ENCODE measurements around the gene ELOB.

The ELOB gene

DNA sequence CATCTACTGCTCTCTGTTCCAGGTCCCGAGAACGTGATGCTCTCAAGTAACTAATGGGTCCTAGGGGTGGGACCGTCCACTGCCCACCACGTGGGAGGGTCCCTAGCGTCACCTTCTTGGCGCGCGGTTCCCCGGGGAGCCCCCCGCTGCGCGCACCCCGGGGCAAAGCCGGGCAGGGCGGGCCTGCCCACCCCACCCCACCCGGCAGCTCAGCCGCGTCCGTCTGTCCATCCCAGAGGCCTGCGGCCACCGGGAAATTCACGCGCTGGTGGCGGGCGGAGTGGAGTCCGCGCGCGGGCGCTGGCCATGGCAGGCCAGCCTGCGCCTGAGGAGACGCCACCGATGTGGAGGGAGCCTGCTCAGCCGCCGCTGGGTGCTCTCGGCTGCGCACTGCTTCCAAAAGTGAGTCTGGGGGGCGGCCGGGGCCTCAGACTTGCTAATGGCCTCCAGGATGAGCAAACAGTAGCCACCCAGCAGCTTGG, 21.7 kb upstream of the ELOB start:
- FAIRE-seq (no peak), DNase-seq (ENCODE audit: insufficient read length, low spot score) (no peak)
- TF ChIP-seq POLR2AphosphoS5 (IDR thresholded peaks at IDR 0.05; ENCODE audit: low read depth, low read length) (no peak), SPI1 (IDR thresholded peaks at IDR 0.05; ENCODE audit: low read depth, low read length) (no peak), TAF1 (IDR thresholded peaks at IDR 0.05; ENCODE audit: low read depth, low read length) (no peak), POLR2A (IDR thresholded peaks at IDR 0.05; ENCODE audit: low read depth, low read length) (no peak), PAX5 (IDR thresholded peaks at IDR 0.05; ENCODE audit: insufficient read depth, low read length, severe bottlenecking) (no peak), POU2F2 (IDR thresholded peaks at IDR 0.05; ENCODE audit: low read depth, low read length) (no peak)

DNA sequence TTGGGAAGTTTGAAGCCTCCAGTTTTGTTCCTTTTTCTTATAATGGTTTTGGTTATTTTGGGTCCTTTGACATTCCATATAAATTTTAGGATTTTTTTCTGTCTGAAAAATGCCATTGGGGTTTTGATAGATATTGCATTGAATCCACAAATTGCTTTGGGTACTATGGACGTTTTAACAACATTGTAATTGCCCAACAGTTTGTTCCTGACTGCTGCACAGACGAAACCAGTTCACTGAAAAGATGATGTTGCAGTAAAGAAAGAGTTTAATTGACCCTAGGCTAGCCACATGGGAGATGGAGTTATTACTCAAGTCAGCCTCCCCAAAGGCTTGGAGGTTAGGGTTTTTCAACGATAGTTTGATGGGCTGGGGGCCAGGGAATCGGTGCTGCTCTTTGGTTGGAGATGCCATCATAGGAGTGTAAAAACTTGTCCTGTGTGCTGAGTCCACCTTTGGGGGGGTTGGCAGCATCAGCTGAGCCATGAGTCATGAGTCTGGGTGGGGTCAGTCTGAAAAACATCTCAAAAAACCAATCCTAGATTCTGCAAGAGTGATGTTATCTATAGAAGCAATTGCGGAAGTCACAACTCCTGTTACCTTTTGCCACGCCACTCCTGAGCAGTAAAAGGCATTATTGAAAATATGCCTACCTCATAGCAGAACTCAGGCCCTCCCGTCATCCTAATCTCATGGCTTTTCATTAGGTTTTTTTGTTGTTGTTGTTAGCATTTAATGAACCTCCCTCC, 18.5 kb upstream of the ELOB start:
- no peak for DNase-seq (ENCODE audit: insufficient read length, low spot score)
- no peak for TF ChIP-seq POU2F2 (IDR thresholded peaks at IDR 0.05; ENCODE audit: low read depth, low read length)
- TF ChIP-seq PAX5 (IDR thresholded peaks at IDR 0.05; ENCODE audit: insufficient read depth, low read length, severe bottlenecking) = no peak
- TF ChIP-seq TAF1 (IDR thresholded peaks at IDR 0.05; ENCODE audit: low read depth, low read length) = no peak
- no peak for TF ChIP-seq SPI1 (IDR thresholded peaks at IDR 0.05; ENCODE audit: low read depth, low read length)
- TF ChIP-seq POLR2AphosphoS5 (IDR thresholded peaks at IDR 0.05; ENCODE audit: low read depth, low read length) = no peak
- no peak for TF ChIP-seq POLR2A (IDR thresholded peaks at IDR 0.05; ENCODE audit: low read depth, low read length)
- no peak for FAIRE-seq

DNA sequence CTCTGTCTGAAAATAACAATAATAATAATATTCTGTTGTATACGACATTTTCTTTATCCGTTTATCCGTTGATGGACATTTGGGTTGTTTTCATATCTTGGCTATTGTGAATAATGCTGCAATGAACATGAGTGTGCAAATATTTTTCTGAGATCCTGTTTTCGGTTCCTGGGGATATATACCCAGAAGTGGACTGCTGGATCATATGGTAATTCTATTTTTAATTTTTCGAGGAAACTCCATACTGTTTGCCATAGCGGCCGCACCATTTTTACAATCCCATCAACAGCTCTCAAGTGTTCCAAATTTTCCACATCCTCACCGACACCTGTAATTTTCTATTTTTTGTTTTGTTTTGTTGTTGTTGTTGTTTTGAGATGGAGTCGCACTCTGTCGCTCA, 15.9 kb upstream of the ELOB start:
- no peak for DNase-seq (ENCODE audit: insufficient read length, low spot score)
- TF ChIP-seq POLR2A (IDR thresholded peaks at IDR 0.05; ENCODE audit: low read depth, low read length) (no peak), POLR2AphosphoS5 (IDR thresholded peaks at IDR 0.05; ENCODE audit: low read depth, low read length) (no peak), PAX5 (IDR thresholded peaks at IDR 0.05; ENCODE audit: insufficient read depth, low read length, severe bottlenecking) (no peak), SPI1 (IDR thresholded peaks at IDR 0.05; ENCODE audit: low read depth, low read length) (no peak), POU2F2 (IDR thresholded peaks at IDR 0.05; ENCODE audit: low read depth, low read length) (no peak), TAF1 (IDR thresholded peaks at IDR 0.05; ENCODE audit: low read depth, low read length) (no peak)
- FAIRE-seq = no peak

DNA sequence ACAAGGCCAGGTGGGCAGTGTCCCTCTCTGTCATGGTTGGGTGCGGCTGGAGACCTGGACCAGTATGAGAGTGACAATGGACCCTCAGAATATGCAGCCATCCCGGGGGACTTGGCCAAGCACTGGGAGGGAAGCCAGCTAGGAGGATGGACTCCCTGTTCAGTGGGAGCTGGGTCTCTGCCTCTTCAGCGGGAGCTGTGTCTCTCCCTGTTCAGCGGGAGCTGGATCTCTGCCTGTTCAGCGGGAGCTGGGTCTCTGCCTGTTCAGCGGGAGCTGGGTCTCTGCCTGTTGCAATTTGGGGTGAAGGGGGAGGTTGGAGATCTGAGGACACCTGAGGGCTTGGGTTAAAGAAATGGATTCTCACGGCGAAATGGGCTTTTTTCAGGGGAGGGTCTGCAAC, 14.1 kb upstream of the ELOB start:
- DNase-seq (ENCODE audit: insufficient read length, low spot score) (no peak), FAIRE-seq (no peak)
- TF ChIP-seq POLR2AphosphoS5 (IDR thresholded peaks at IDR 0.05; ENCODE audit: low read depth, low read length) (no peak), TAF1 (IDR thresholded peaks at IDR 0.05; ENCODE audit: low read depth, low read length) (no peak), PAX5 (IDR thresholded peaks at IDR 0.05; ENCODE audit: insufficient read depth, low read length, severe bottlenecking) (no peak), POU2F2 (IDR thresholded peaks at IDR 0.05; ENCODE audit: low read depth, low read length) (no peak), POLR2A (IDR thresholded peaks at IDR 0.05; ENCODE audit: low read depth, low read length) (no peak), SPI1 (IDR thresholded peaks at IDR 0.05; ENCODE audit: low read depth, low read length) (no peak)

DNA sequence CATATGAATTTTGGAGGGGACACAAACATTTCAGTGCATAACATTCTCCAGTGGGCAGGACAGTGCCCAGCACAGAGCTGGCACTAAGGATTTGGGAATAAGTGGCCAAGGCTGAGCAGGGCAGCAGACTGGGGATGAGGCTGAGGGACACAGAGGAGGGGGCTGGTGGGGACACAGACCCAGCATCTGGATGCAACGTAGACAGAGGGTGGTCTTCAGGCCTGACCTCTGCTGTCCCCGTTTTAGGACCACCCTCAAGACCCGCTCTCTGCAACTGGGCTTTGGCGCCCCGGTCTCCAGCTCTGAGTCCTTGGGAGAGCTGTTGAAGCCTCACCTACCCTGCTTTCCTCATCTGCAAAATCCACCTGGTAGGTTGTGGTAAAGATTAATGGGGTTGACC, 13.6 kb upstream of the ELOB start:
- FAIRE-seq = no peak
- TF ChIP-seq POLR2AphosphoS5 (IDR thresholded peaks at IDR 0.05; ENCODE audit: low read depth, low read length) (no peak), TAF1 (IDR thresholded peaks at IDR 0.05; ENCODE audit: low read depth, low read length) (no peak), PAX5 (IDR thresholded peaks at IDR 0.05; ENCODE audit: insufficient read depth, low read length, severe bottlenecking) (no peak)
- no peak for DNase-seq (ENCODE audit: insufficient read length, low spot score)

DNA sequence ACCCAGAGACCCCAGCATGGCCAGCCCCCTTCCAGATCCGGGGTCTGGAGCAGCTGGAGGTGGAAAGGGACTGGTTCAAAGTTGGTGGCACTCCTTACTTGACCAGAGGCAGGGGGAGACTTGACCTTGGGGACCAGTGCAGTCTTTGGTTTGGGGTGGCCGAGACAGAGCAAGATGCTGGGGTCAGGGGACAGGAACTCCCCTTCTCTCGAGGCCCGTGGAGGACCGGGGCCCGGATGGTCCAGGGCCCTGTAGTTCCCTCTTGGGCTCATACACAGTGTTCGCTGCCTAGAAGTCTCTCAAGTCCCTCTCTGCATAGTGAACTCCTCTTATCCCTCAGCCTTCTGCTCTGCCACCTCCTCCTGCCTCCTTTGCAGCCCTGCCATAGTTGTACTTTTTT, 10.9 kb upstream of the ELOB start:
- TF ChIP-seq POLR2AphosphoS5 (IDR thresholded peaks at IDR 0.05; ENCODE audit: low read depth, low read length) (no peak), SPI1 (IDR thresholded peaks at IDR 0.05; ENCODE audit: low read depth, low read length) (no peak)
- no peak for FAIRE-seq
- no peak for DNase-seq (ENCODE audit: insufficient read length, low spot score)

DNA sequence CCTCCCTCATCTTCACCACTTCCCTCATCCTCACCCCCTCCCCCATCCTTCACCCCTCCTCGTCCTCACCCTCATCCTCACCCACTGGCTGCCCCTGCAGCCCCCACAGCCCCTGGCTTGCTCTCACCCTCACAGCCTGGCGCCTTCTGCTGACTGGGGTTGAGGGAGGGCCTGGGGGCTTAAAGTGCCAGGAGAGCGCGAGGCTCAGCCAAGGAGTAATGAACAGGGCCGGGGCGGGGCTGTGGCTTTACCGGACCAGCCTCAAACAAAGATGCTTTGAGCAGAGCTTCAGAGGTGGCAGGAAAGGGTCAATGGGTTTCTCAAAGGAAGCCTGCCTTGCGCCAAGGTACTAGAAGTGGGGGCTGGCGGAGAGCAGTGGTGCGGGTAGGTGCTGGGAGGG, 10.3 kb upstream of the ELOB start, which contains the start of gene PRSS33:
PRSS33 (minus strand) TSS at position 155 of the 400 bp plus-strand sequence. CDS start 1,013 bp downstream, outside the sequence.
- no peak for FAIRE-seq
- no peak for DNase-seq (ENCODE audit: insufficient read length, low spot score)
- TF ChIP-seq PAX5 (IDR thresholded peaks at IDR 0.05; ENCODE audit: insufficient read depth, low read length, severe bottlenecking) (no peak), TAF1 (IDR thresholded peaks at IDR 0.05; ENCODE audit: low read depth, low read length) (no peak), SPI1 (IDR thresholded peaks at IDR 0.05; ENCODE audit: low read depth, low read length) (no peak), POU2F2 (IDR thresholded peaks at IDR 0.05; ENCODE audit: low read depth, low read length) (no peak), POLR2A (IDR thresholded peaks at IDR 0.05; ENCODE audit: low read depth, low read length) (no peak), POLR2AphosphoS5 (IDR thresholded peaks at IDR 0.05; ENCODE audit: low read depth, low read length) (no peak)

DNA sequence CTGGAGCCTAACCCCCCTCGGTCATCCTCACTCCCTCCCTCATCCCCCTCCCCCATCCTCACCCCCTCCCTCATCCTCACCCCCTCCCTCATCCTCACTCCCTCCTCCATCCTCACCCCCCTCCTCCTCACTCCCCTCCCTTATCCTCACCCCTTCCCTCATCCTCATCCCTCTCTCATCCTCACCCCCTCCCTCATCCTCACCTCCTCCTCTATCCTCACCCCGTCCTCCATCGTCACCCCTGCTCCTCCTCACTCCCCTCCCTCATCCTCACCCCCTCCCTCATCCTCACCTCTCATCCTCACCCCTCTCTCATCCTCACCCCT, 9.7 kb upstream of the ELOB start:
- no peak for TF ChIP-seq POU2F2 (IDR thresholded peaks at IDR 0.05; ENCODE audit: low read depth, low read length)
- TF ChIP-seq SPI1 (IDR thresholded peaks at IDR 0.05; ENCODE audit: low read depth, low read length) = no peak
- TF ChIP-seq TAF1 (IDR thresholded peaks at IDR 0.05; ENCODE audit: low read depth, low read length) = no peak
- no peak for TF ChIP-seq POLR2A (IDR thresholded peaks at IDR 0.05; ENCODE audit: low read depth, low read length)
- no peak for TF ChIP-seq PAX5 (IDR thresholded peaks at IDR 0.05; ENCODE audit: insufficient read depth, low read length, severe bottlenecking)
- TF ChIP-seq POLR2AphosphoS5 (IDR thresholded peaks at IDR 0.05; ENCODE audit: low read depth, low read length) = no peak
- no peak for DNase-seq (ENCODE audit: insufficient read length, low spot score)
- no peak for FAIRE-seq

DNA sequence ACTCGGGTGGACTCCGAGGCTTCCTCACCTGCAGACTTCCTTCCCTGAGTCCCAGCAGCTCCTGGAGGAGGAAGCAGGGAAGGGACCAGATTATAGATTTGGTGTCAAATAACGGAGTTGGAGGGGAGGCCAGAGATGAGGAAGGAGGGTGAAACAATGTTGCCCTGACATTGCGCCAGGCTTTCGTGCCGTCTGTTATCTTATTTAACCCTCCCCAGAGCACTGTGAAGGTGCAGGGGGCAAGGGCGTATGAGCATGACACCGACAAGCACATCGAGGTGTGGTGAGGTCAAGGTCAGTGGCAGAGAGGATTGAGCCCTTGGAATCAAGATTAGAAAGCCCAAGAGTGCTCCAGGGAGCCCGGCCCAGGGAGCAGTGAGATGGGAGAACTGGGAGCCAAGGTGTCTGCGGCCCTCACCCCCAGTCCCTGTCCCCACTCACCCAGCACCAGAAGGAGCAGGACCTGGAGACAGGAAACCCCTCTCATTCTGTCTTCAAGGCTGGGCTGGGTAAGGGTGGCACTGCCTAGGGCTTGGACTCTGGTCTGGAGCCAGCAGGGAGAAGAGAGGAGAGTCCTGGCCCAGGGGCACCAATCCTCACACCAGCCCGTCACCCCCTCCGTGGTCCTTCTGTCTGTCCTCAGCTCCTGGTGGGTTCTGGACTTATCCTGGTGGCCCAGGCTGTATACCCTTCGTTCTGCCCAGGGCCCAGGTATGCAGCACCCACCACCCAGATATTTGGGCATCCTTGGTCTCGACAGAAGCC, 9.2 kb upstream of the ELOB start:
- FAIRE-seq (no peak), DNase-seq (ENCODE audit: insufficient read length, low spot score) (no peak)
- TF ChIP-seq POU2F2 (IDR thresholded peaks at IDR 0.05; ENCODE audit: low read depth, low read length) (no peak), POLR2A (IDR thresholded peaks at IDR 0.05; ENCODE audit: low read depth, low read length) (no peak), PAX5 (IDR thresholded peaks at IDR 0.05; ENCODE audit: insufficient read depth, low read length, severe bottlenecking) (no peak), SPI1 (IDR thresholded peaks at IDR 0.05; ENCODE audit: low read depth, low read length) (no peak), POLR2AphosphoS5 (IDR thresholded peaks at IDR 0.05; ENCODE audit: low read depth, low read length) (no peak), TAF1 (IDR thresholded peaks at IDR 0.05; ENCODE audit: low read depth, low read length) (no peak)

All from GM12891 (cell line).